Keratinocyte (primary cell): Measurements from ENCODE around the gene DPF3. TPM values are rescaled to one million over a fixed set of nuclear protein-coding genes. Genes with fewer than 3 reads are reported as not detected.

Source experiments
- DNase-seq: peaks from one replicate; pipeline ENCODE4 v3.0.0-alpha.2; 2011; ENCODE audit warnings: low read depth, missing footprints, low spot score
- FAIRE-seq: peaks from 2 replicates; lab custom pipeline; 2011; peaks lifted over from hg19 to GRCh38; lab: Jason Lieb, UNC
- H2AFZ ChIP-seq: 2 replicates; pipeline ENCODE4 v1.6.0; 2012; ENCODE audit warnings: low read length, control low read depth, inconsistent platforms; ENCODE audit not compliant: control insufficient read depth
- H3K27ac ChIP-seq: 2 replicates; pipeline ENCODE4 v1.5.1; 2011; ENCODE audit warnings: low read length; ENCODE audit not compliant: control insufficient read depth, insufficient read depth
- H3K27me3 ChIP-seq: 3 replicates; pipeline ENCODE4 v1.6.0; 2011; ENCODE audit warnings: low read length; ENCODE audit not compliant: control insufficient read depth, insufficient read depth; ENCODE audit errors: extremely low read depth
- H3K36me3 ChIP-seq, 2 experiments: 2 replicates in 1 of 2; 3 replicates in 1 of 2; pipeline ENCODE4 v1.5.1; 2011; ENCODE audit warnings: low read length in 2 of 2, mild to moderate bottlenecking in 1 of 2; ENCODE audit not compliant: control insufficient read depth in 2 of 2, insufficient read depth in 2 of 2; ENCODE audit errors: extremely low read depth in 1 of 2
- H3K4me1 ChIP-seq: 3 replicates; pipeline ENCODE4 v1.5.1; 2011; ENCODE audit warnings: low read length; ENCODE audit not compliant: control insufficient read depth, insufficient read depth; ENCODE audit errors: extremely low read depth
- H3K4me2 ChIP-seq: 3 replicates; pipeline ENCODE4 v1.6.0; 2011; ENCODE audit warnings: low read depth, low read length; ENCODE audit not compliant: control insufficient read depth, insufficient read depth; ENCODE audit errors: extremely low read depth
- H3K4me3 ChIP-seq, 3 experiments: fragments of 200-600 bp in 1 of 3; sonication (generic) in 1 of 3; 2 replicates in 2 of 3; 3 replicates in 1 of 3; pipeline ENCODE4 v1.5.1; 2011 to 2016; ENCODE audit warnings: low read length in 3 of 3, mild to moderate bottlenecking in 3 of 3, control low read depth in 2 of 3, inconsistent platforms in 1 of 3, low read depth in 1 of 3, mixed read lengths in 1 of 3, mixed run types in 1 of 3, moderate library complexity in 1 of 3; ENCODE audit not compliant: control insufficient read depth in 2 of 3, insufficient read depth in 2 of 3; ENCODE audit errors: extremely low read depth in 1 of 3
- H3K79me2 ChIP-seq: 2 replicates; pipeline ENCODE4 v1.6.0; 2012; ENCODE audit warnings: low read length; ENCODE audit not compliant: control insufficient read depth, insufficient read depth
- H3K9ac ChIP-seq: 3 replicates; pipeline ENCODE4 v1.6.0; 2011; ENCODE audit warnings: low read length; ENCODE audit not compliant: control insufficient read depth, insufficient read depth; ENCODE audit errors: extremely low read depth
- H3K9me1 ChIP-seq: 3 replicates; pipeline ENCODE4 v1.6.0; 2011; ENCODE audit warnings: low read length; ENCODE audit not compliant: control insufficient read depth, insufficient read depth; ENCODE audit errors: extremely low read depth
- H3K9me3 ChIP-seq: 2 replicates; pipeline ENCODE4 v1.5.1; 2012; ENCODE audit warnings: low read depth, low read length; ENCODE audit not compliant: control insufficient read depth
- H4K20me1 ChIP-seq: 3 replicates; pipeline ENCODE4 v1.6.0; 2011; ENCODE audit warnings: low read length; ENCODE audit not compliant: control insufficient read depth, insufficient read depth; ENCODE audit errors: extremely low read depth
- CTCF ChIP-seq, 3 experiments: IDR thresholded peaks in 1 of 3; conservative IDR thresholded peaks in 1 of 3; optimal IDR thresholded peaks in 1 of 3; 2 replicates in 2 of 3; 3 replicates in 1 of 3; pipeline versions ENCODE3 to v1.5.1; 2011; ENCODE audit warnings: low read length in 3 of 3, mild to moderate bottlenecking in 3 of 3, moderate library complexity in 2 of 3, control low read depth in 1 of 3, inconsistent platforms in 1 of 3; ENCODE audit not compliant: insufficient read depth in 2 of 3; ENCODE audit errors: extremely low read depth in 1 of 3
- EZH2 ChIP-seq: IDR thresholded peaks from one replicate; pipeline ENCODE4 v1.6.1; 2012; ENCODE audit warnings: inconsistent platforms, mild to moderate bottlenecking, low read length, moderate library complexity
- dilution Hi-C: fragments of 300-500 bp; cut with MboI; formaldehyde crosslinking; loops from one replicate; pipeline ENCODE4 v1.7.0; 2020; ENCODE audit warnings: low sequenced_read_pairs; ENCODE audit not compliant: extremely low pct_ligation_motif_present
- polyA plus RNA-seq, 5 experiments: library from polyadenylated mRNA; depleted of rRNA in 3 of 5; stranded (reverse) in 3 of 5; stranded (forward) in 1 of 5; unstranded in 1 of 5; fragments of >200 nt; gene quantifications; 1 replicate in 1 of 5; 2 replicates in 3 of 5; 3 replicates in 1 of 5; pipeline versions ENCODE4 v1.2.1 to v1.2.3, GENCODE V29; 2011 to 2012; ENCODE audit warnings: missing spikeins in 2 of 5, low read depth in 1 of 5, low replicate concordance in 1 of 5

DPF3 gene
- polyA plus RNA-seq, 1 donor (not counting 4 experiments of a cell fraction or from before 2014, with no cell fraction given), result 1.1 TPM

- Histone ChIP-seq H4K20me1 (no peaks in the 10 kb centered on the region), H2AFZ (no peak overlapping the region), H3K36me3 (no peaks in the 10 kb centered on the region), H3K79me2 (no peaks in the 10 kb centered on the region), H3K4me3 (no peak overlapping the region), H3K9ac (no peak overlapping the region), H3K9me1 (no peaks in the 10 kb centered on the region), H3K27ac (no peak overlapping the region), H3K27me3 (no peaks in the 10 kb centered on the region), H3K4me1 (no peaks in the 10 kb centered on the region), H3K4me2 (no peak overlapping the region), H3K9me3 (no peaks in the 10 kb centered on the region)
- DNase-seq, result no peak
- TF ChIP-seq CTCF (optimal IDR thresholded peaks at IDR 0.05 in 1 of 3, IDR thresholded peaks at IDR 0.05 in 1 of 3, conservative IDR thresholded peaks at IDR 0.05 in 1 of 3; ENCODE audit: extremely low read depth in 1 of 3, insufficient read depth in 2 of 3, low read length in 3 of 3), result no peak
- TF ChIP-seq EZH2, result no peak
- dilution Hi-C loops, result no loop called here
- no peak for FAIRE-seq
Observed at GRCh38 chr14:72708708-72709475, 185.0 kb downstream of the DPF3 start.

- Histone ChIP-seq H3K79me2 (no peaks in the 10 kb centered on the region), H3K36me3 (no peaks in the 10 kb centered on the region), H3K9me3 (no peaks in the 10 kb centered on the region), H3K27ac (no peak overlapping the region), H3K27me3 (no peaks in the 10 kb centered on the region), H3K9ac (no peak overlapping the region), H3K4me3 (no peak overlapping the region), H3K4me1 (no peaks in the 10 kb centered on the region), H3K4me2 (no peak overlapping the region), H2AFZ (no peak overlapping the region), H4K20me1 (no peaks in the 10 kb centered on the region), H3K9me1 (no peaks in the 10 kb centered on the region)
- TF ChIP-seq CTCF (optimal IDR thresholded peaks at IDR 0.05 in 1 of 3, IDR thresholded peaks at IDR 0.05 in 1 of 3, conservative IDR thresholded peaks at IDR 0.05 in 1 of 3; ENCODE audit: extremely low read depth in 1 of 3, insufficient read depth in 2 of 3, low read length in 3 of 3), result no peak
- dilution Hi-C loops, result no loop called here
- FAIRE-seq (no peak), DNase-seq (no peak)
Observed at GRCh38 chr14:72708222-72708621, 185.7 kb downstream of the DPF3 start.
